ENCODE data around the gene FNDC7.

The FNDC7 gene

DNA sequence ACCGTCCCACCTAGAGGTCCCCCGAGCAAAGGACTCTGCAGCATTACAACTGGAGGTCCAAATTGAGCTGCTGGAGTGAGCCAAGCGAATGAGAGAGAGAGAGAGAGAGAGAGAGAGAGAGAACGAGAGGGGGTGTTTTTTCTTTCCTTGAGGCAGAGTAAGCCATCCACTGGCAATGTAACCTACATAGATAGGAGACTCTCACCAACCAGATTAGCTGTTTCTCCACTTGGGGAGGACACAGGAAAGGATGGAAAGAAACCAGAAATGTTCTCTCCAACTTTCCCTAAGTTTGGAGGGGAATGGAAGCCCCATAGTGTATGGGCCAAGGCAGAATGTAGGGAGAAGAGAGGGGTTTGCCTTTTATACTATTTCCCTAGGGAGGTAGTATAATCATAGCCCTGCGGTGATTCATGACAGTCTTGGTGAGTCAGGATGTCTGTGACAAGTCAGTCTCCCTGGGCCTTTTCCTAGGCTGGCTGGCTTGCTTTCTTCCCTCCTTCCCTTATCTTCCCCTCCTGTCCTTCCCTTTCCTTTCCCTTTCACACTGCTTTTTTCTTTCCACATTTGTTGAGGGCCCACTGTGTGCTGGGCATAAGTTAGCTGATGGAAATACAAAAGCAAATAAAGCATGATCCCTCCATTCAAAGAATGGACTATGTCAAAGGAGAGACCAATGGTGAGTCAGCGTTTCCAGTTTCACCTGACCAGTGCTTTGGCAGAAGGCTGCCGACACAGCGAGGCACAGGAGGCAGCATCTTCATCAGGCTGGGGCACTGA is 7.1 kb downstream of the FNDC7 start:
- no peak overlapping the region for H3K4me3 ChIP-seq (ENCODE audit: low read length)
- DNase-seq (ENCODE audit: low read depth) = peak; percentile 81
- H3K9ac ChIP-seq (ENCODE audit: low read length) = peak overlapping the region; percentile 17
- no peaks in the 10 kb centered on the region for H3K9me3 ChIP-seq (ENCODE audit: control insufficient read depth, low read length)
- H3K36me3 ChIP-seq (ENCODE audit: control insufficient read depth, insufficient read depth, low read length, severe bottlenecking) = no peaks in the 10 kb centered on the region
- H3K27me3 ChIP-seq (replicated peaks; ENCODE audit: control insufficient read depth, insufficient read depth, low read length) = no peaks in the 10 kb centered on the region
- H3K4me1 ChIP-seq (ENCODE audit: control insufficient read depth, insufficient read depth, low read length) = peaks cover 29% of the 10 kb centered on the region

- peaks cover 29% of the 10 kb centered on the region for H3K4me1 ChIP-seq (ENCODE audit: control insufficient read depth, insufficient read depth, low read length)
- H3K9ac ChIP-seq (ENCODE audit: low read length) = no peak overlapping the region
- DNase-seq (ENCODE audit: low read depth) = peak; percentile 63
- H3K27me3 ChIP-seq (replicated peaks; ENCODE audit: control insufficient read depth, insufficient read depth, low read length) = no peaks in the 10 kb centered on the region
- H3K4me3 ChIP-seq (ENCODE audit: low read length) = no peak overlapping the region
- H3K9me3 ChIP-seq (ENCODE audit: control insufficient read depth, low read length) = no peaks in the 10 kb centered on the region
- H3K36me3 ChIP-seq (ENCODE audit: control insufficient read depth, insufficient read depth, low read length, severe bottlenecking) = no peaks in the 10 kb centered on the region
Observed at GRCh38 chr1:108722292-108722691, 9.6 kb downstream of the FNDC7 start.

GRCh38 chr1:108725906-108726305 is 13.2 kb downstream of the FNDC7 start:
- no peak for DNase-seq (ENCODE audit: low read depth)
- Histone ChIP-seq H3K4me3 (ENCODE audit: low read length) (no peak overlapping the region), H3K27me3 (replicated peaks; ENCODE audit: control insufficient read depth, insufficient read depth, low read length) (no peaks in the 10 kb centered on the region), H3K9me3 (ENCODE audit: control insufficient read depth, low read length) (no peaks in the 10 kb centered on the region), H3K36me3 (ENCODE audit: control insufficient read depth, insufficient read depth, low read length, severe bottlenecking) (no peaks in the 10 kb centered on the region), H3K4me1 (ENCODE audit: control insufficient read depth, insufficient read depth, low read length) (peaks cover 7% of the 10 kb centered on the region), H3K9ac (ENCODE audit: low read length) (no peak overlapping the region)

GRCh38 chr1:108728327-108728923 is 15.7 kb downstream of the FNDC7 start:
- H3K9me3 ChIP-seq (ENCODE audit: control insufficient read depth, low read length) = no peaks in the 10 kb centered on the region
- no peaks in the 10 kb centered on the region for H3K4me1 ChIP-seq (ENCODE audit: control insufficient read depth, insufficient read depth, low read length)
- H3K27me3 ChIP-seq (replicated peaks; ENCODE audit: control insufficient read depth, insufficient read depth, low read length) = no peaks in the 10 kb centered on the region
- no peak overlapping the region for H3K9ac ChIP-seq (ENCODE audit: low read length)
- no peak overlapping the region for H3K4me3 ChIP-seq (ENCODE audit: low read length)
- DNase-seq (ENCODE audit: low read depth) = no peak
- H3K36me3 ChIP-seq (ENCODE audit: control insufficient read depth, insufficient read depth, low read length, severe bottlenecking) = no peaks in the 10 kb centered on the region

- Histone ChIP-seq H3K9me3 (ENCODE audit: control insufficient read depth, low read length) (no peaks in the 10 kb centered on the region), H3K27me3 (replicated peaks; ENCODE audit: control insufficient read depth, insufficient read depth, low read length) (no peaks in the 10 kb centered on the region), H3K9ac (ENCODE audit: low read length) (no peak overlapping the region), H3K36me3 (ENCODE audit: control insufficient read depth, insufficient read depth, low read length, severe bottlenecking) (no peaks in the 10 kb centered on the region), H3K4me1 (ENCODE audit: control insufficient read depth, insufficient read depth, low read length) (no peaks in the 10 kb centered on the region), H3K4me3 (ENCODE audit: low read length) (no peak overlapping the region)
- DNase-seq (ENCODE audit: low read depth) = no peak
Observed at GRCh38 chr1:108729481-108729880, 16.8 kb downstream of the FNDC7 start.

DNA sequence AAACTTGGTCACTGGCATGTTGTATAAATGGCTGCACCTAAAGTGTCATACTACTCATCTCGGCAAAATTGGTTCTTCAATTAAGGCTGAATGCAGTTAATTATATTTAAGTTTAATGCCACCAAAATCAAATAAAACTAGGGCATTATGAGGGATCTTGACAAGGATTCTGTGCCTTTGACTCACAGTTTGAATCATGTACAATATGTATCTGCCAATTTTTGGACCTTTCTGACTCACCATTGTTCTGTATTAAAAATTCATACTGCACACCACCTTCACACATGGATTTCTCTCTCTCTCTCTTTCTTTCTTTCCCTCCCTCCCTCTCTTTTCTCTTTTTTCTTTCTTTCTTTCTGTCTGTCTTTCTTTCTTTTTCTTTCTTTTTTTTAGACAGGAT is 19.7 kb downstream of the FNDC7 start:
- peak; percentile 25 for DNase-seq (ENCODE audit: low read depth)
- Histone ChIP-seq H3K36me3 (ENCODE audit: control insufficient read depth, insufficient read depth, low read length, severe bottlenecking) (no peaks in the 10 kb centered on the region), H3K9me3 (ENCODE audit: control insufficient read depth, low read length) (no peaks in the 10 kb centered on the region), H3K9ac (ENCODE audit: low read length) (no peak overlapping the region), H3K27me3 (replicated peaks; ENCODE audit: control insufficient read depth, insufficient read depth, low read length) (peaks cover 4% of the 10 kb centered on the region), H3K4me3 (ENCODE audit: low read length) (no peak overlapping the region), H3K4me1 (ENCODE audit: control insufficient read depth, insufficient read depth, low read length) (no peaks in the 10 kb centered on the region)

DNA sequence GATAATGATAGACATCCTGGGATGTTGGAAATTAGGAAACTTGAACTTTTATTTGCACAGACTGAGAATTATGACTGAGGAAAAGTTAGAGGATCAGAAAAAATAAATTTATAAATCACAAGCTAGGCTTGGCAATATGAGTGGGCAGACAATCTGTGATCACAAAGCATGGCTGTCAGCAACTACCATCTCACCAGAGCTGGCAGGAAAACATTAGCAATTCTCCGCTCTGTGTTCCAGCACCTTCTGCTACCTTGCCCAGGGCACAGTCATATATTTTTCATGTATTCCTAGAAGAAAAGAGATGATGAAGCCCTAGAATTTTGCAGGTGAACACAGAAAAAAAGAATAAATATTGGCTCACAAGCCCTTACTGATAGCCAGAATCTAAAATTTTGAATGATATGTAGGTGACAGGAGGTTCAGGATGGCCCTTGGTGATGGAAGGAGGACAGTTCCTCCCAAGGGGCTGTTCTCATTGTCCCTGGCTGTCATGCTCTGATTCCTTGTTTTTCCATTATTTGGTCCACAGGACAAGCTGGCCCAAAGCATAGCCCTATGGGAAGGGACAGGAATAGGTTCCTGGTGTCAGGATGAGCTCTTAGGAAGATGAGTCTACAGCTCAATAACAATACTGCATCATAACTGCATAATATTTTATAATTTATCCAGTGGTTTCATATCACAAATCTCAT is 21.6 kb downstream of the FNDC7 start:
- H3K9ac ChIP-seq (ENCODE audit: low read length) = no peak overlapping the region
- no peaks in the 10 kb centered on the region for H3K4me1 ChIP-seq (ENCODE audit: control insufficient read depth, insufficient read depth, low read length)
- H3K27me3 ChIP-seq (replicated peaks; ENCODE audit: control insufficient read depth, insufficient read depth, low read length) = peaks cover 4% of the 10 kb centered on the region
- DNase-seq (ENCODE audit: low read depth) = no peak
- no peaks in the 10 kb centered on the region for H3K9me3 ChIP-seq (ENCODE audit: control insufficient read depth, low read length)
- no peak overlapping the region for H3K4me3 ChIP-seq (ENCODE audit: low read length)
- no peaks in the 10 kb centered on the region for H3K36me3 ChIP-seq (ENCODE audit: control insufficient read depth, insufficient read depth, low read length, severe bottlenecking)

- Histone ChIP-seq H3K27me3 (replicated peaks; ENCODE audit: control insufficient read depth, insufficient read depth, low read length) (no peaks in the 10 kb centered on the region), H3K36me3 (ENCODE audit: control insufficient read depth, insufficient read depth, low read length, severe bottlenecking) (no peaks in the 10 kb centered on the region), H3K9me3 (ENCODE audit: control insufficient read depth, low read length) (no peaks in the 10 kb centered on the region), H3K9ac (ENCODE audit: low read length) (no peak overlapping the region), H3K4me3 (ENCODE audit: low read length) (no peak overlapping the region), H3K4me1 (ENCODE audit: control insufficient read depth, insufficient read depth, low read length) (no peaks in the 10 kb centered on the region)
- no peak for DNase-seq (ENCODE audit: low read depth)
Observed at GRCh38 chr1:108742253-108742652, 29.5 kb downstream of the FNDC7 start.

GRCh38 chr1:108745980-108746381 is 33.3 kb downstream of the FNDC7 start:
- Histone ChIP-seq H3K4me1 (ENCODE audit: control insufficient read depth, insufficient read depth, low read length) (peaks cover 7% of the 10 kb centered on the region), H3K4me3 (ENCODE audit: low read length) (no peak overlapping the region), H3K27me3 (replicated peaks; ENCODE audit: control insufficient read depth, insufficient read depth, low read length) (no peaks in the 10 kb centered on the region), H3K9ac (ENCODE audit: low read length) (no peak overlapping the region), H3K36me3 (ENCODE audit: control insufficient read depth, insufficient read depth, low read length, severe bottlenecking) (peaks cover 9% of the 10 kb centered on the region), H3K9me3 (ENCODE audit: control insufficient read depth, low read length) (no peaks in the 10 kb centered on the region)
- no peak for DNase-seq (ENCODE audit: low read depth)

DNA sequence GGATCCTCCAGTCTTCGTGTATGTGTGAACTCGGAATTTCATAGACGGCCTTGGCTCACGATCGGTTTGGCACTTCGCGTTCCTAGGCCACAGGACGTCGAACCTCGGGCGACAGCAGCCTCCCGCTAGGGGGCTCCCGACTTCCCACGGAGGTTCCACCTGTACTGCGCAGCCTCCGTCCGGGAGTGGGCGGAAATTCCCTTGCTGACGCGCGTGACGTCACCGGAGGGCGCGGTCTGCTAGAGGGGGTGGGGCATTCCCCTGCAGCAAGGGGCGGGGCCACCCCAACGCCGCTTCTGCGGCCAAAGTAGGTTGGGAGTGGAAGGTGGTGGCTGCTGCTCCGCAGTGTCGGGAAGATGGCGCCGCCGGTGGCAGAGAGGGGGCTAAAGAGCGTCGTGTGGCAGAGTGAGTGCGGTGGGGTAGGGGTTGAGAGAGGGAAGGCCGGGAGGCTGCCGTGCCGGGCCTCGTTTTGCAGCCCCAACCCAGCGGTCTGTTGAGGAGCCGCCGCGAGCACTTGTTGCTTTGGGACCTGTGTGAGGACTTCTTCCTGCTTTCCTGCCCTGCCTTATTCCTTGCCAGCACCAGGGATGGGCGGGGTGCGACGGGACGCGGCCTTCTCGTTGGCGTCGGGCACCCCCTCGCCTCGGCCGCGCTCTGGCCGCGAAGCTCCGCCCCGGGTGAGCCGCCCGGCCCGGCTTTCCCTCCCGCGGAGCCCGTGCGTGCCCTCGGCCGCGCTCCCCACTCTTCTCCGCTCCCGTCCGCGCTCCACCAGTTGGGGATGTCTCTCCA is 33.9 kb downstream of the FNDC7 start, which contains the start of gene STXBP3:
TSS of gene STXBP3 (plus strand) at position 293 of the 789 bp plus-strand sequence. CDS start at position 357, 64 bp downstream.
- Histone ChIP-seq H3K9me3 (ENCODE audit: control insufficient read depth, low read length) (no peaks in the 10 kb centered on the region), H3K27me3 (replicated peaks; ENCODE audit: control insufficient read depth, insufficient read depth, low read length) (no peaks in the 10 kb centered on the region), H3K36me3 (ENCODE audit: control insufficient read depth, insufficient read depth, low read length, severe bottlenecking) (peaks cover 9% of the 10 kb centered on the region), H3K9ac (ENCODE audit: low read length) (peak within 1 kb of the TSS; percentile 97), H3K4me3 (ENCODE audit: low read length) (peak within 1 kb of the TSS; percentile 93), H3K4me1 (ENCODE audit: control insufficient read depth, insufficient read depth, low read length) (peaks cover 7% of the 10 kb centered on the region)
- DNase-seq (ENCODE audit: low read depth) = peak; percentile 100
